Measurements from ENCODE around the gene ALDH1L1. TPM values are rescaled to one million over a fixed set of nuclear protein-coding genes. Genes with fewer than 3 reads are reported as not detected.

The ALDH1L1 gene
- polyA plus RNA-seq, 3 donors: not detected

DNA sequence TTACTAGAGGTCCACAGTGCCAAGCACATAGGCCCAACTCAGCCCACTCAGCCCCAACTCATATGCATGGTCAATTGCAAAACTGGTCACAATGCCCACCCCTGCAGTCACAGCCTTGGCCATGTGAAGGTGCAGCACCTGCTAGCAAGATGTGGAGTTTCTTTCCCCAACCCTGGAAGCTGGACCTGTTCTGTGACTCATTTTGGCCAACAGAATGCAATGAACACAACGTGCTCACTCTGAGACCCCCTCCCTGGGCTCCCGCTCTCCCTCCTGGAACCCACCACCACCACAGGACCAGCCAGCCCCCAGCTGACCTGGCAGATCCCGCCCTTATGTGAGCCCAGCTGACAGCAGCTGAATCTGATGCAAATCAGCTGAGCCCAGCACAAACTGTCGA, 34.4 kb downstream of the ALDH1L1 start:
- H3K9me3 ChIP-seq (replicated peaks in 1 of 2; ENCODE audit: control insufficient read depth in 1 of 2, insufficient read depth in 1 of 2, low read length in 2 of 2): no peaks in the 10 kb centered on the region
- H3K9me3 Mint-ChIP-seq: no peaks in the 10 kb centered on the region
- H3K4me3 Mint-ChIP-seq: no peak overlapping the region

DNA sequence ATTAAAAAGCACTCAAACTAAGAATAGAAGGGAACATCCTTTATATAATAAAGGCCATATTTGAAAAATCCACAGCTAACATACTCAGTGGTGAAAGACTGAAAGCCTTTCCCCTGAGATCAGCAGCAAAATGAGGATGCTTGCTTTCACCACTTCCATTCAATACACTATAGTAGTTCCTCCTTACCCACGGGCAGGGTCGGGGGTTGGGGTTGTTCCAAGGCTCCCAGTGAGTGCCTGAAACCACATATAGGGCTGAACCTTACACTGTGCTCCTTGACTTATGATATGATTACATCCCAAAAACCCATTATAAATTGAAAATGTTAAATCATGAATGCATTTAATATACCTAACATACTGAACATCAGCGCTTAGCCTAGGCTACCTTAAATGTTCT, 37.7 kb downstream of the ALDH1L1 start:
- intact Hi-C loops (cut with micrococcal nuclease): no loop called here
- Mint-ChIP-seq H3K27ac (no peak overlapping the region), H3K4me1 (no peaks in the 10 kb centered on the region), H3K9me3 (peaks cover 0 to 2% (median 0%) of the 10 kb centered on the region in 7 donors), H3K4me3 (no peak overlapping the region), H3K36me3 (no peaks in the 10 kb centered on the region), H3K27me3 (ENCODE audit: low read depth in 3 of 3) (peaks cover 15 to 49% (median 17%) of the 10 kb centered on the region in 3 donors)
- H3K9ac ChIP-seq (ENCODE audit: insufficient read depth, low read length, poor library complexity, severe bottlenecking): no peak overlapping the region
- H3K9me3 ChIP-seq (replicated peaks in 1 of 2; ENCODE audit: control insufficient read depth in 1 of 2, insufficient read depth in 1 of 2, low read length in 2 of 2): no peaks in the 10 kb centered on the region
- no peak for TF ChIP-seq CTCF (IDR thresholded peaks at IDR 0.05)
- no peak overlapping the region for H3K27ac ChIP-seq (ENCODE audit: low read depth in 1 of 2, low read length in 2 of 2)
- H3K4me3 ChIP-seq (replicated peaks in 1 of 3; ENCODE audit: low read depth in 2 of 3, low read length in 3 of 3): no peak overlapping the region
- no peak overlapping the region for H3K4me2 ChIP-seq (replicated peaks; ENCODE audit: extremely low read depth, low read length, poor library complexity, severe bottlenecking)
- H3K4me1 ChIP-seq (ENCODE audit: control insufficient read depth in 1 of 2, insufficient read depth in 2 of 2, low read length in 2 of 2): no peaks in the 10 kb centered on the region
- no peaks in the 10 kb centered on the region for H3K36me3 ChIP-seq (replicated peaks in 1 of 2; ENCODE audit: control insufficient read depth in 1 of 2, insufficient read depth in 2 of 2, low read length in 2 of 2)
- no CpG with 5 or more reads among the region's 3 CpGs for WGBS (ENCODE audit: insufficient coverage)
- DNase-seq: no peak
- peaks cover 9 to 14% of the 10 kb centered on the region in 2 donors for H3K27me3 ChIP-seq (ENCODE audit: control insufficient read depth in 2 of 2, insufficient read depth in 2 of 2, low read length in 2 of 2)
- H2AFZ ChIP-seq (ENCODE audit: insufficient read depth, low read depth, low read length, poor library complexity, severe bottlenecking): no peak overlapping the region
- no peaks in the 10 kb centered on the region for H4K20me1 ChIP-seq (ENCODE audit: insufficient read depth, low read length)
- H3K79me2 ChIP-seq (ENCODE audit: insufficient read depth, low read length): no peaks in the 10 kb centered on the region

More for the DNA sequence above, 34.4 kb downstream of the ALDH1L1 start:
- peaks cover 9 to 10% of the 10 kb centered on the region in 2 donors for H3K27me3 ChIP-seq (ENCODE audit: control insufficient read depth in 2 of 2, insufficient read depth in 2 of 2, low read length in 2 of 2)
- H3K9ac ChIP-seq (ENCODE audit: insufficient read depth, low read length, poor library complexity, severe bottlenecking): no peak overlapping the region
- H3K4me1 ChIP-seq (ENCODE audit: control insufficient read depth in 1 of 2, insufficient read depth in 2 of 2, low read length in 2 of 2): no peaks in the 10 kb centered on the region
- H2AFZ ChIP-seq (ENCODE audit: insufficient read depth, low read depth, low read length, poor library complexity, severe bottlenecking): no peak overlapping the region
- WGBS (ENCODE audit: insufficient coverage): 100% methylated on average over 2 of the region's 4 CpGs
- no peak for TF ChIP-seq CTCF (IDR thresholded peaks at IDR 0.05)
- H3K4me3 ChIP-seq (replicated peaks in 1 of 3; ENCODE audit: low read depth in 2 of 3, low read length in 3 of 3): no peak overlapping the region
- Mint-ChIP-seq H3K27me3 (ENCODE audit: low read depth in 3 of 3) (peaks cover 8 to 27% (median 14%) of the 10 kb centered on the region in 3 donors), H3K27ac (no peak overlapping the region), H3K4me1 (no peaks in the 10 kb centered on the region), H3K36me3 (no peaks in the 10 kb centered on the region)
- no peaks in the 10 kb centered on the region for H3K79me2 ChIP-seq (ENCODE audit: insufficient read depth, low read length)
- no peak overlapping the region for H3K4me2 ChIP-seq (replicated peaks; ENCODE audit: extremely low read depth, low read length, poor library complexity, severe bottlenecking)
- H4K20me1 ChIP-seq (ENCODE audit: insufficient read depth, low read length): no peaks in the 10 kb centered on the region
- no peaks in the 10 kb centered on the region for H3K36me3 ChIP-seq (replicated peaks in 1 of 2; ENCODE audit: control insufficient read depth in 1 of 2, insufficient read depth in 2 of 2, low read length in 2 of 2)
- H3K27ac ChIP-seq (ENCODE audit: low read depth in 1 of 2, low read length in 2 of 2): no peak overlapping the region
- DNase-seq: peak in 1 of 3 donors; percentile 1
- intact Hi-C loops (cut with micrococcal nuclease): no loop called here
